GM23248 (cell line): ENCODE results near the gene EIF4G3.

Experiments
- EZH2 ChIP-seq: fragments of 200-600 bp; sonication (generic); IDR thresholded peaks from 2 replicates; pipeline ENCODE4 v1.6.1; 2018; ENCODE audit warnings: antibody characterized with exemption, mild to moderate bottlenecking; ENCODE audit not compliant: insufficient read depth, poor library complexity, severe bottlenecking
- EZH2phosphoT487 ChIP-seq: fragments of 200-600 bp; sonication (generic); IDR thresholded peaks from 2 replicates; pipeline ENCODE4 v1.6.1; 2018; ENCODE audit warnings: antibody characterized with exemption, moderate library complexity, mild to moderate bottlenecking, low read depth; ENCODE audit not compliant: insufficient read depth

DNA sequence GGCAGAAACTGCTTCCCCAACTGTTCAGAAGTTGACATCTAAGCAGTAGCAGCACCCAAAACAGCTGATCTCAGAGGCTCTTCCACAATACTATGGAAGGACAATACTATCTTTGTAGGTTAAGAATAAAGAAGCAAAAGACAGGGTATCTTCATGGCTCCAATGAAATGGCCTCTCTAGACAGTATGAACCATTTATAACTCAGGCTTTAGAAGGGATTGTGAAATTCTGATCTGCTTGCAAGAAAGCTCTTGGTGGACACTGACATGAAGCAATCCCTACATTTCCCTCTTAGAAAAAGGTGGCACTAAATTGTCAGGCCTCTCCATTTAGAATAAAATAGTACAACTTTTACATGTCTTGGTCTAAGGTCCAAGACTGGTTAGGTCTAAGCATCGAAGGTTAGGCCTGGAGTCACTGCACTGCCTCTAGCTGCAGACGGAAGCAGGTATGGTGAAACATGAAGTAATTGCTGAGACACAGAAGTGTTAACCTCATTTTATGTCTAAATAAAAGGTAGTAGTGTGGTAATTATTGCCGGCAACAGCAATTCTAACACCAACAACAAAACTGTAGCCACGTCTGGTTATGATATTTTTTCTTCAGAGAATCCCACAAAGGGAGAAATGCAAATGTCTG is 339.0 kb downstream of the EIF4G3 start:
- no peak for TF ChIP-seq EZH2phosphoT487
- no peak for TF ChIP-seq EZH2
